HG02571 (cell line): Measurements from ENCODE around the gene KMT2E.
"Not testable (repeated sequence)": the region's sequence is repeated elsewhere in the genome, so short reads cannot be mapped to it uniquely, and the experiment has no call there.

Experiments
- ATAC-seq: cut with Tn5 transposase; IDR thresholded peaks from one replicate; pipeline ENCODE4 v1.9.1; 2021; ENCODE audit warnings: mild to moderate bottlenecking, moderate library complexity; ENCODE audit not compliant: unreplicated experiment

The KMT2E gene

DNA sequence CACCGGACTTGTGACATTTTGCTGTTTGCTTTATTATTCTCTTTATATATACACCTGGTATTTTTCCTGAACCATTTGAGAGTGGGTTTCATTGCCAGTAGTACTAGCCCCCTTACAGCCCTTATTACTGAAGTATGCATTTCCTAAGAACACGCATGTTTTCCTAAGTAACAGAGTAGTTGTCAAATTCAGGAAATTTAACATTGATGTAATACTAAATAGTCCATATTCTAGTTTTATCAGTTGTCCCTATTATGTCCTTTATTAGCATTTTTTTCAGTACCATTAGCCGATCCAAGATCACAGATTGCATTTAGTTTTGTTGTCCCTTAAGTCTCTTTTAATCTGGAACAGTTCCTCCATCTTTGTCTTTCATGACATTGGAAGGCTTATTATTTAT is 8.0 kb downstream of the KMT2E start:
- no peak for ATAC-seq

DNA sequence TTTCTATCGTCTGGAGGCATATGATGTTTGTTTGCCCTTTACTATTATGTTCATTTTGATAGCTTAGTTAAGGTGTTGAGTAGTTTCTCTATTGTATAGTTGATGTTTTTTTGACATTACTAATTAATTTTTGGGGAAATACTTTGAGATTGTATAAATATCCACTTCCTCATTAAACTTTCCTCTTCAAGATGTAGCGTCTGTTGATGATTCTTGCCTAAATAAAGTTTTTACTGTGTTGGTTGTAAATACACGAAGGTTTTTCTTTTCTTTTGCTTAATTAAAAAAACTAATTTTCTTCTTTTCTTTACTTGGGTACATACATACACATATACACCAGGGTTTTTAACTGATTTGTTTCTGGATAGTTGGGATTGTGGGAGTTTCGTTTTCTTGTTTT is 8.5 kb downstream of the KMT2E start:
- no peak for ATAC-seq

DNA sequence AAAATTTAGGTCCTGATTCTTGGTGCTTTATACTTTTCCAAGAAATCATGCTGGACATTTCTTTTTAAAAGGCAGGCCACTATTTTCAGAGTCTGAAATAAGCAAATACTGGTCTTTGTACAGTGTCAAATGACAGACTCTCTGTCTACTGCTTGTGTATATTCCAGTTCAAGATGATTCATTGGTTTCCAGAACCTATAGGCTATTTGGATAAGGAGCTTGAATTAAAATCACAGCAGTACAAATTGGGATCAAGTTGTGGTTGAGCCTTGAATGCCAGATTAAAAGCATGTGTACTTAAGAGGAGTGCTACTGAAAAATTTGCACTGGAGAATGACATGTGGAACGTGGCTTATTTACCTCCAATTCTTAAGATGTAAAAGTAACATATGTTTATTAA is 10.7 kb downstream of the KMT2E start:
- no peak for ATAC-seq

DNA sequence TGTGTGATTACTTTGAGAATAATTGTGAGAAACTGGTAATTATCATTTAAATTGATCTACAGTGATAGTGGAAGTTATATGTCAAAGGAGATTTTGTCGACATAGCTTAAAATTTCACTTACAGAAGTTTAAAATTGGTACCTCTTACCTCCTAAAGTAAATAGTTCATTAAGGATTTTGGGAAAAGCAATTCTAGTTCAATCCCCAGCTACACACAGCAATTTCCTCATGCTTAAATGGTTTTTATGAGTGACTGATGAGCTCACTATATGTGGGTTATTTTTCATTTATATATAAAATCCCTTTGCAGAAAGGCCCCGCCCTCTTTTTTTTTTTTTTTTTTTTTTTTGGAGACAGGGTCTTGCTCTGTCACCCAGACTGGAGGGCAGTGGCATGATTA is 12.7 kb downstream of the KMT2E start:
- ATAC-seq, result no peak

DNA sequence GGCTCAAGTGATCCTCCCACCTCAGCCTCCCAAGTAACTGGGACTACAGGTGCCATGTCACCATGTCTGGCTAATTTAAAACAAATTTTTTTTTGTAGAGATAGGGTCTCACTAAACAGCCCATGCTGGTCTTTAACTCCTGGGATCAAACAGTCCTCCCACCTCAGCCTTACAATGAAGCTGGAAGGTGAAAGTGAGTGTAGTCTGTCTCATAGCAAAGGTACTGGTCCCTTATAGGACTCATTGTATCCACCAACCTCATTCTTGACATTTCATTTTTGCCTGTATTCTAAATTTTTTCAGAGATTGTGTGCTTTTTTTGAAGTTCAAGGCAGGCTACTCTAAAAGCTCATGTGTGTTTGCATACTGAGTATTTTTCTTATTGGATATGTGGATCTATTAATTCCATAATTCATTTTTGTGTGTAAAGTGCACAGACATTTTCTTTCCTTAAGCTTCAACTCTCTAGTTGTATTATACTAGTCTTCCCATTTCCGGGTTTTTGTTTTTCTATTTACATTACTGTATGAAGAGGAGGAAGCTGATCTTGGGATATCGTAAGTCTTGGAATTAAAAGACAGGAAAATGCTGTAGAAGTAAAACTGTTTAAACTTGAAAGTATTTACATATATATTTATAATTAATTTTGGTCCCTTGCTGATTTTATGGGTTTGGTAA is 13.3 kb downstream of the KMT2E start:
- ATAC-seq, result no peak

DNA sequence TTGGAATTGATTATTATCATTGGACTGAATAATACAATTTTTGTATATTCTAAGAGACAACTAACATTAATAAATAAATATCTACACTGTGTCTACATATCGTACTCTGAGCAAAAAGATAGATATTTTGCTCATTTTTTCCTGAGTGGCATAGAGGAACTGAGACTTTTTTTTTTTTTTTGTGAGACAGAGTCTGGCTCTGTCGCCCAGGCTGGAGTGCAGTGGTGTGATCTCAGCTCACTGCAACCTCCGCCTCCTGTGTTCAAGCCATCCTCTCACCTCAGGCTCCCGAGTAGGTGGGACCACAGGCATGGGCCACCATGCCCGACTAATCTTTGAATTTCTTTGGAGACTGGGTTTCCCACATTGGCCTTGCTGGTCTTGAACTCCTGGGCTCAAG is 14.0 kb downstream of the KMT2E start:
- ATAC-seq, result no peak

DNA sequence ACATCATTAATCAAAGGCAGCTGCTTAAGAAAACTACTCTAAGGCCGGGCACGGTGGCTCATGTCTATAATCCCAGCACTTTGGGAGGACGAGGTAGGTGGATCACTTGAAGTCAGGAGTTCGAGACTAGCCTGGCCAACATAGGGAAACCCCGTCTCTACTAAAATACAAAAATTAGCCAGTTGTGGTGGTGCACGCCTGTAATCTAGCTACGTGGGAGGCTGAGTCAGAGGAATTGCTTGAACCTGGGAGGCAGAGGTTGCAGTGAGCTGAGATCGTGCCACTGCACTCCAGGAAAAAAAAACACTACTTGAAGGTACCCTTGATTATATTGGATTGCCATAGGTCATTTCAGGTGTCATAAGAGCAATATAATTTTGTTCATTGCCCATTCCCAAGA is 14.9 kb downstream of the KMT2E start:
- ATAC-seq, result not testable (repeated sequence)

DNA sequence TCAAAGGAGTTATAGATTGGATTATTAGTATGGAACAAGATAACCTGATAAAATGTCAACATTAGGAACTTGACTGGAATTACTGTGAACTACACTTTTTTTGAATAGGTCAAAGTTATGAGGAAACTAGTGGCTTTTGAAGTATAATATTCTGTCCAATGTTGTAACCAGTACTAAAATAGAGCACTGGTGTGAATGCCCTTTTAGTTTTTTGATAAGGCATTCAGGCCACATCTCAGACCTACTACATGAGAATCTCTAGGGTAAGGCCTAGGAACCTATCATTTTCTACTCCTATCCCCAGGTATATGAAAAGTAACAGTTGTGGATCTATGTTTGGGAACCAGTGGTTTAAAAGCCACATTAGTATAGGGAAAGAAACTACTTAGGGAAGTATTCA is 16.4 kb downstream of the KMT2E start:
- ATAC-seq, result no peak

DNA sequence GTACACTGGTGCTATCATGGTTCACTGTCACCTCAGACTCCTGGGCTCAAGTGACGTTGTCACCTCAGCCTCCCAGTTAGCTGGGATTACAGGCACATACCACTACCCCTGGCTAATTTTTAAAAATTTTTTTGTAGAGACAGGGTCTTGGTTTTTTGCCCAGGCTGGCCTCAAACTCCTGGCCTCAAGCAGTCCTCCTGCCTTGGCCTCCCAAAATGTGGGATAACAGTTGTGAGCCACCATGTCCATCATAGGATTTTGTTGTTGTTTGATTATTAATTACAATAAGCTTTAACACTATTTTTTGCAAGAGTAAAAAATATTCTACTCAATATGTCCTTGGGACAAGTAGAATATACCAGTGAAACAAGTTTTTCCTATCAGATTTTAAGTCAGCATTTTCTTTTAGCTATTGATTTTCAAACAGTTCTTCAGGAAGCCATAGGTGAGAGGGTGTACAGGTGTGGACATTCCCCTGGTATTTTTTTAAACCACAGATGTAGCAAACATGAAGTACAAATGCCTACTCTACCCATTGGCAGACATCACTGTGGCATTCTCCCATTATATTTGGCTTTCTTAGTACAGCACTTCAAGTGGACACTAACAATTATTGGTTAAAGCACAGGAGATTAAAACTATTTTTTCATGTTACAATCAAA is 18.7 kb downstream of the KMT2E start:
- no peak for ATAC-seq

DNA sequence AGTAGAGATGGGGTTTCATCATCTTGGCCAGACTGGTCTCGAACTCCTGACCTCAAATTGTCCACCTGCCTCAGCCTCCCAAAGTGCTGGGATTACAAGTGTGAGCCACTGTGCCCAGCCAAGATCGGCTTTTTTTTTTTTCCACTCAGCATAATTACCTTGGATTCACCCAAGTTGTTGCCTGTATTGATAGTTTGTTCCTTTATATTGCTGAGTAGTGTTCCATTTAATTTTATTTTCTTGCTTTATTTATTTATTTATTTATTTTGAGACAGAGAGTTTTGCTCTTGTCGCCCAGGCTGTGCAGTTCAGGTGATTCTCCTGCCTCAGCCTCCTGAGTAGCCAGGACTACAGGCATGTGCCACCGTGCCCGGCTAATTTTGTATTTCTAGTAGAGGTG is 21.3 kb downstream of the KMT2E start:
- ATAC-seq, result no peak

DNA sequence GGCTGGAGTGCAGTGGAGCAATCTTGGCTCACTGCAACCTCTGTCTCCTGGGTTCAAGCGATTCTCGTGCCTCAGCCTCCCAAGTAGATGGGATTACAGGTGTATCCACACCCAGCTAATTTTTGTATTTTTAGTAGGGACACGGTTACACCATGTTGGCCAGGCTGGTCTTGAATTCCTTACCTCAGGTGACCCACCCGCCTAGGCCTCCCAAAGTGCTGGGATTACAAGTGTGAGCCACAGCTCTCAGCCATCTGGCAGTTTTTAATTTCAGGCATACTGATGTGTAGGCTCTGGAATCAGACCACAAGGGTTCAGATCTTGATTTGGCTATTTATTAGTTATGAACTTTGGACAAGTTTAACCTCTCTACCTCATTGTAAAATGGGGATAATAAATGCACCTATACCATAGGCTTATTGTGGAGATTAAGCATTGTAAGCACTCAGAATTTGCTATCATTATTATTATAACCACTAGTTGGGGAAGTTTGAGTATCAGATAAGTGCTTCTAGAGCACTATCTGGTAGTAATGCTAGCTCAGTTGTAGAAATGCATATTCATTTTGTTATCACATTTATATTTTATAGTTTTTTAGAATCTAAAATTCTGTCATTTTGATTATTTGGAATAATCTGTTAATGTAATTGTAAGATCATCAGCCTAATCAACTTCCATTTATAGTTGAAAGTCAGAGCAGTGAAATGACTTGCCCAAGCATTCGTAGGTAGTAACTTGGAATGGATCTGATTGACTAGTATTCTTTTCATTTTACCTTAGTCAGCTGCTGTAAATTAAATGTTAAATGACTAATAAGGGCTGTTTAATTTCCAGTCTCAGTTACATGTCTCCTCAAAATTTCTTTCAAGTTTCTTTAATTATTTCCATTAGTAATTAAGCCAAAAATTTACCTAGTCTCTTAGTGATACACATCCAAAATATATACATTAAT is 22.5 kb downstream of the KMT2E start:
- no peak for ATAC-seq

DNA sequence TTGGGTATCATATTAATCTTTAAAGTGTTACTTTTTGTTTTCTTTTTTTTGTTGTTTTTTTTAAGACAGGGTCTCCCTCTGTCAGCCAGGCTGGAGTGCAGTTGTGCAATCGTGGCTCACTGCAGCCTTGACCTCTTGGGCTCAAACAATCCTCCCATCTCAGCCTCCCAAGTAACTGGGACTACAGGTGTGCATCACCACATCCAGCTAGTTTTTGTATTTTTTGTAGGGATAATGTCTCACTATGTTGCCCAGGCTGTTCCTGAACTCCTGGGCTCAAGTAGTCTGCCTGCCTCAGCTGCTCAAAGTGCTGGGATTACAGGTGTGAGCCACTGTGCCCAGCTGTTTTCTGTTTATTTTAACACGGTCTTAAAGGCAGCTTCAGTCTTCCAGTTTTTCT is 23.3 kb downstream of the KMT2E start:
- ATAC-seq, result no peak

DNA sequence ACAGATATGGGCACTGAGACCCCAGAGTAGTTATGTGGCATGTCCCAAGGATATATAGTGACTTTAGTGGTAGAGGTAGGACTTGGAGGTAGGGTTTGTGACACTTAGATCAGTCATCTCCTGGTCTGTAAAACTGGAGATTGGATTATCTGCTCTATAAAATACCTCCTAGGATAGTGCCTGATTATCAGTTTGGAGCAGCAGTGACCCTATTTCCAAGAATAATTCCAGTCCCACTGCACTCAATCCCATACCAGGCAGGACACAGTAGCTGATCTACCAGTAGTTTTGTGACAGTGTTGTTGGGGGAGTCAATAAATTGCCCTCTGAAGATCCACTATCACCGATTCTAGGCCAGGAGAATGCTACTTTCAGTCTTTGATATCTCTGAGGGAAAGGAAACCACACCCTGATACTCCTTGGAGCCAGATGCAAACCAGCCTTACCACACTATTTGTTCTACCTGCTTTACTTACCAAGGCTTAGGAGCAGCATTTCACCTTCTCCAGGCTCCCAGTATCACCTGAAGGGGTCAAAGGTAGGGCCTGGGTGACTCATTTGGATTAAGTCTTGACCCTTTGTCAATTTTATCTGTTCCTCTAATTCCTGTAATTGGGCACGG is 30.6 kb downstream of the KMT2E start:
- no peak for ATAC-seq

DNA sequence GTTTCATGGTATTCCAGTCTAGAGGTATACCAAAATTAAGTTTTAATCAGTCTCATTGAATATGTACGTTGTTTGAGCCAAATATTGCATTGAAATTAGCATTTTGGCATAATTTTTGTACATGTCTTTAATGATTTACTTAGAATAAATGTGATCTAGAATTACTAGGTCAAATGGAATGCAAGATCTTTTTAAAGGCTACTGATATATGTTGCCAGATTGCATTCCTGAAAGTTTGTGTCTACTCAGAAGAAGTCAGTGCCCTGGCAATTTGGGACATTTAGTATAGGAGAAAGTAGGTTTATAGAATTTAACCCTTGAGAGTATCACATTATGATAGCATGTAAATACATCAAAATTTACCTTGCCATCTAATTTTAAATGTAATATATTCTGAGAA is 32.4 kb downstream of the KMT2E start:
- no peak for ATAC-seq

DNA sequence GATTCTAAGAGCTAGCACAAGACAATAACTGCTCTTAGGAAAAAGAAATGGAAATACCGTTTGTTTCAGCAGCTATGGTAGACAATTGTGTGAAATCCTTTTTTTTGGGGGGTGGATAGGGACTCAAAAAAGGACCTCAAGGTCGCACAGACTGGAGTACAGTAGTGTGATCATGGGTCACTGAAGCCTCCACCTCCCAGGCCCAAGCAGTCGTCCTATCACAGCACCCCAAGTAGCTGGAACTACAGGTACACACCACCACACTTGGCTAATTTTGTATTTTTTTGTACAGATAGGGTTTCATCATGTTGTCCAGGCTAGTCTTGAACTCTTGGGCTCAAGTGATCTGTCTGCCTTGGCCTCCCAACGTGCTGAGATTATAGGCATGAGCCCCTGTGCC is 33.9 kb downstream of the KMT2E start:
- no peak for ATAC-seq

DNA sequence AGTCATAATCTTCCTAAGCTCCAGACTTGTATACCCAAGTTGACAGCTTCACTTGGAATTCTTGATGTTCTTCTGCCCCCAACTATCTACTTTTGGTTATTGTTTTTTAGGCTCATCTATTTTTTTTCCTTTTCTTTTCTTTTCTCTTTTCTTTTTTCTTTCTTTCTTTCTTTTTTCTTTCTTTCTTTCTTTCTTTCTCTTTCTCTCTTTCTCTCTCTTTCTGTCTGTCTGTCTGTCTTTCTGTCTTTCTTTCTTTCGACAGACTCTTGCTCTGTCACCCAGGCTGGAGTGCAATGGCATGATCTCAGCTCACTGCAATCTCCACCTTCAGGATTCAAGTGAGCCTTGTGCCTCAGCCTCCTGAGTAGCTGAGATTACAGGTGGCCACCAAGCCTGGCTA is 36.5 kb downstream of the KMT2E start:
- ATAC-seq, result no peak

DNA sequence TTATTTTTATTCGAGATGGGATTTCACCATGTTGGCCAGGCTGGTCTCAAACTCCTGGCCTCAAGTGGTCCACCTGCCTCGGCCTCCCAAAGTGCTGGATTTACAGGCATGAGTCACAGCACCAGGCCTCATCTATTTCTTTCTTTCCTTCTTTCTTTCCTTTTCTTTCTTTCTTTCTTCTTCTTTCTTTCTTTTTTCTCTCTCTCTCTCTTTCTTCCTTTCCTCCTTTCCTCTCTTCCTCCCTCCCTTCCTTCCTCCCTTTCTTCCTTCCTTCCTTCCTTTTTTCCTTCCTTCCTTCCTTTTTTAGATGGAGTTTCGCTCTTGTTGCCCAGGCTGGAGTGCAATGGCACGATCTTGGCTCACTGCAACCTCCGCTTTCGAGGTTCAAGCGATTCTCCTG is 36.9 kb downstream of the KMT2E start:
- not testable (repeated sequence) for ATAC-seq

DNA sequence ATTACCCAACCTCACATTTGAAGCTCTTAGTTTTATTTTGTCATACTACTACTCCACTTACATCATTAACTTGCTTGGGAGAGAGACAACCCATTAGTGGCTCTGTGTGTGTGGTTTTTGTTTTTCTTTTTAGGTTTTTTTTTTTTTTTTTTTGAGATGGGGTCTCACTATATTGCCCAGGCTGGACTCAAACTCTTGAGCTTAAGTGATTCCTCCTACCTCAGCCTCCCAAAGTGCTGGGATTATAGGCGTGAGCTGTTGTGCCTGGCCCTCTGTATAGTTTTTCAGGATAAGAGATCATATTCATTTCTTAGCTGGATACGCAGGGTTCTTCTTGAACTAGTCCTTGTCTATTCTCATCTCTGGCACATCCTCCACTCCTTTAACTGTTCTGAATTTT is 41.1 kb downstream of the KMT2E start:
- no peak for ATAC-seq

DNA sequence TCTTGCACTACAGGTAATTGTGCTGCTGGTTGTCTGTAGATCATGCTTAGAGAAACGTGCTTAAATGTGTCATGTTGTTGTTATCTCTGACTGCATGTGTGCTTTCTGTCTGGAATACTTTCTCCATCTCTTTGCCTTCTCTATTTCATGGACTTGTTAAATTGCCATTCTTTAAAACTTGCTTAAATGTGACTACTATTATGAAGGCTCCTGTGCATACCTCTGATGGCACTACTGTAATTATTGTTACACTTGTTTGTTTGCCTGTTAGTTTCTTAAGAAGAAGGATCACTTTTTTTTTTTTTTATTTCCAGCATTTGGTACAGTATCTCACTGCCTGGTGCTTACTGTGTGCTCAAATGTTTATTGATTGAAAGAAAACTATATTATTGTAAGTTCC is 41.6 kb downstream of the KMT2E start:
- no peak for ATAC-seq

DNA sequence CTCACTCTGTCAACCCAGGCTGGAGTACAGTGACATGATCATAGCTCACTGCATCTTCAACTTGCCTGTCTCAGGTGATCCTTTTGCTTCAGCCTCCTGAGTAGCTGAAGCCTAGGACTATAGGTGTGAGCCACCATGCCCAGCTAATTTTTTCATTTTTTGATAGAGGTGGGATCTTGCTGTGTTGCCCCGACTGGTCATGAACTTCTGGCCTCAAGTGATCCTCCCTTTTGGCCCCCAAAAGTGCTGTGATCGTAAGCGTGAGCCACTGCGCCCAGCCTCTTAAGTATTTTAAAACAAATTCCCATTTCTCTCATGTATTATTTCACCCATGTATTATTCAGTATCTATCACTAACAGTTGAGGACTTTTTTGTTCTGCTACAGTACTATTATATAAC is 43.5 kb downstream of the KMT2E start:
- no peak for ATAC-seq

DNA sequence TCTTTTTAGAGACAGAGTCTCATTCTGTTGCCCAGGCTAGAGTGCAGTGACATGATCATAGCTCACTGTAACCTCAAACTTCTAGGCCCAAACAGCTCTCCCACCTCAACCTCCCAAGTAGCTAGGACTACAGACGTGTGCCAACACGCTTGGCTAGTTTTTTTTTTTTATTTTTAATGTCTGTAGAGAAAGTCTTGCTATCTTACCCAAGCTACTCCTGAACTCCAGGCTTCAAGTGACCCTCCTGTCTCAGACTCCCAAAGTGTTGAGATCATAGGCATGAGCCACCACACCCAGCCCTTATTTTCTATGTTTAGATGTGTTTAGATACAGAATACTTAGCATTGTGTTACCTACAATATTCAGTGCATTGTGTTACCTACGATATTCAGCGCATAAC is 46.4 kb downstream of the KMT2E start:
- no peak for ATAC-seq
